Esophagus mucosa (tissue), 1 donor: Measurements from ENCODE around the gene SRSF12. TPM values are rescaled to one million over a fixed set of nuclear protein-coding genes. Genes with fewer than 3 reads are reported as not detected.
"Not testable (repeated sequence)": the region's sequence is repeated elsewhere in the genome, so short reads cannot be mapped to it uniquely, and the experiment has no call there.

Experiments
- ATAC-seq: fragments of 200-7000 bp; cut with Tn5 transposase; one replicate; pipeline ENCODE4 v1.9.1; 2020
- total RNA-seq: library from RNA; stranded (reverse); gene quantifications from one replicate; pipeline ENCODE4 v1.2.4, GENCODE V29; 2023
- donor health status: DM: yes; HTN: yes; CAD: no.

Gene SRSF12
- total RNA-seq, 1 donor from 2014 or later: 0.44 TPM

- ATAC-seq: no peak
These were observed 48.2 kb downstream of the SRSF12 start for GRCh38 chr6:89069536-89070163.

GRCh38 chr6:89068695-89069094 is 49.2 kb downstream of the SRSF12 start:
- ATAC-seq: no peak

GRCh38 chr6:89067796-89068195 is 50.1 kb downstream of the SRSF12 start:
- peak; percentile 80 for ATAC-seq

- ATAC-seq: no peak
These were observed 50.8 kb downstream of the SRSF12 start for GRCh38 chr6:89066940-89067646.

GRCh38 chr6:89066121-89066520 is 51.8 kb downstream of the SRSF12 start:
- not testable (repeated sequence) for ATAC-seq

- not testable (repeated sequence) for ATAC-seq
These were observed 52.9 kb downstream of the SRSF12 start for GRCh38 chr6:89064931-89065330.

- ATAC-seq: no peak
These were observed 54.0 kb downstream of the SRSF12 start for GRCh38 chr6:89063881-89064280.

- no peak for ATAC-seq
These were observed 58.6 kb downstream of the SRSF12 start for GRCh38 chr6:89059227-89059626.

- no peak for ATAC-seq
These were observed 59.2 kb downstream of the SRSF12 start for GRCh38 chr6:89058627-89059026.

GRCh38 chr6:89057759-89058158 is 60.1 kb downstream of the SRSF12 start:
- ATAC-seq: no peak

- ATAC-seq: no peak
These were observed 63.7 kb downstream of the SRSF12 start for GRCh38 chr6:89054208-89054607.

- no peak for ATAC-seq
These were observed 66.2 kb downstream of the SRSF12 start for GRCh38 chr6:89051676-89052075.

- peak; percentile 57 for ATAC-seq
These were observed 67.2 kb downstream of the SRSF12 start for GRCh38 chr6:89050697-89051096.

GRCh38 chr6:89050155-89050554 is 67.7 kb downstream of the SRSF12 start:
- ATAC-seq: peak; percentile 54

- ATAC-seq: peak; percentile 32
These were observed 68.9 kb downstream of the SRSF12 start for GRCh38 chr6:89048985-89049384.

- ATAC-seq: no peak
These were observed 69.5 kb downstream of the SRSF12 start for GRCh38 chr6:89048288-89048923.

GRCh38 chr6:89047473-89047872 is 70.4 kb downstream of the SRSF12 start:
- ATAC-seq: no peak

Other genes with a start within 250 kb of the SRSF12 start
- gene RNGTT, start 154.5 kb downstream of the SRSF12 start, total RNA-seq: 8.1 TPM
- 66.7 TPM for gene PNRC1, start 37.3 kb downstream of the SRSF12 start, total RNA-seq
- gene PM20D2, start 28.0 kb upstream of the SRSF12 start, total RNA-seq: 5.5 TPM
- gene GABRR1, start 99.3 kb upstream of the SRSF12 start, total RNA-seq: 0.24 TPM
- not detected for gene GABRR2, start 197.2 kb upstream of the SRSF12 start, total RNA-seq
- 22.6 TPM for gene UBE2J1, start 234.7 kb upstream of the SRSF12 start, total RNA-seq